ENCODE results near the gene FOXE3. TPM values are rescaled to one million over a fixed set of nuclear protein-coding genes. Genes with fewer than 3 reads are reported as not detected.

FOXE3 gene
- total and polyA plus RNA-seq, 2 of the 8 experiments (the other 6 are each of a cell fraction or from before 2014, with no cell fraction given): 0.18 TPM; not detected in 1

GRCh38 chr1:47444562-47445465 is 28.7 kb downstream of the FOXE3 start (continued):
- TF ChIP-seq CBX8 (IDR thresholded peaks at IDR 0.05; ENCODE audit: borderline replicate concordance, low read depth, low read length): 0 out of 2 replicates have a peak, but pooled peaks have one; percentile 55
- TF ChIP-seq TBP (IDR thresholded peaks at IDR 0.05; ENCODE audit: low read depth, low read length): no peak
- TF ChIP-seq GTF2F1 (IDR thresholded peaks at IDR 0.05; ENCODE audit: borderline replicate concordance, low read depth, low read length): no peak
- TF ChIP-seq ATF2 (IDR thresholded peaks at IDR 0.05; ENCODE audit: low read length): no peak
- no peak for TF ChIP-seq RXRA (IDR thresholded peaks at IDR 0.05; ENCODE audit: insufficient read depth, low read depth, low read length)
- no peak for TF ChIP-seq JUN (IDR thresholded peaks at IDR 0.05; ENCODE audit: low read depth, low read length)
- no peak for TF ChIP-seq RAD21 (IDR thresholded peaks at IDR 0.05 in 1 of 2, conservative IDR thresholded peaks at IDR 0.05 in 1 of 2; ENCODE audit: low read depth in 2 of 2, low read length in 2 of 2)
- no peak for TF ChIP-seq KDM5A (IDR thresholded peaks at IDR 0.05; ENCODE audit: low read length)
- no peak for TF ChIP-seq HDAC2 (IDR thresholded peaks at IDR 0.05; ENCODE audit: borderline replicate concordance in 1 of 2, low read depth in 2 of 2, low read length in 2 of 2)
- TF ChIP-seq MAFK (IDR thresholded peaks at IDR 0.05; ENCODE audit: low read depth, low read length): no peak
- no peak for TF ChIP-seq FOSL1 (IDR thresholded peaks at IDR 0.05; ENCODE audit: insufficient read depth, low read depth, low read length)
- TF ChIP-seq CHD2 (IDR thresholded peaks at IDR 0.05; ENCODE audit: low read length): no peak
- TF ChIP-seq POLR2AphosphoS5 (IDR thresholded peaks at IDR 0.05; ENCODE audit: low read depth, low read length): no peak
- TF ChIP-seq SRF (IDR thresholded peaks at IDR 0.05; ENCODE audit: low read depth, low read length): no peak
- no peak for TF ChIP-seq CEBPB (IDR thresholded peaks at IDR 0.05; ENCODE audit: low read depth, low read length)
- TF ChIP-seq EP300 (IDR thresholded peaks at IDR 0.05; ENCODE audit: borderline replicate concordance in 1 of 2, low read depth in 2 of 2, low read length in 2 of 2): no peak
- no peak for TF ChIP-seq POLR2A (IDR thresholded peaks at IDR 0.05; ENCODE audit: control extremely low read depth in 1 of 2, low read depth in 2 of 2, low read length in 2 of 2)
- no peak for TF ChIP-seq SIRT6 (IDR thresholded peaks at IDR 0.05; ENCODE audit: low read length)
- no peak for TF ChIP-seq NANOG (IDR thresholded peaks at IDR 0.05; ENCODE audit: insufficient read depth, low read depth, low read length, poor library complexity, severe bottlenecking)
- peak; percentile 96 for TF ChIP-seq RNF2 (IDR thresholded peaks at IDR 0.05; ENCODE audit: borderline replicate concordance, low read depth, low read length, missing control alignments, poor library complexity, severe bottlenecking)
- no peak for TF ChIP-seq ASH2L (IDR thresholded peaks at IDR 0.05; ENCODE audit: low read length)

Data from H1 (cell line).